GM23248 (cell line): Measurements from ENCODE around the gene LRRIQ1.

Source experiments
- EZH2 ChIP-seq: fragments of 200-600 bp; sonication (generic); IDR thresholded peaks from 2 replicates; pipeline ENCODE4 v1.6.1; 2018; ENCODE audit warnings: antibody characterized with exemption, mild to moderate bottlenecking; ENCODE audit not compliant: insufficient read depth, poor library complexity, severe bottlenecking
- EZH2phosphoT487 ChIP-seq: fragments of 200-600 bp; sonication (generic); IDR thresholded peaks from 2 replicates; pipeline ENCODE4 v1.6.1; 2018; ENCODE audit warnings: antibody characterized with exemption, moderate library complexity, mild to moderate bottlenecking, low read depth; ENCODE audit not compliant: insufficient read depth

DNA sequence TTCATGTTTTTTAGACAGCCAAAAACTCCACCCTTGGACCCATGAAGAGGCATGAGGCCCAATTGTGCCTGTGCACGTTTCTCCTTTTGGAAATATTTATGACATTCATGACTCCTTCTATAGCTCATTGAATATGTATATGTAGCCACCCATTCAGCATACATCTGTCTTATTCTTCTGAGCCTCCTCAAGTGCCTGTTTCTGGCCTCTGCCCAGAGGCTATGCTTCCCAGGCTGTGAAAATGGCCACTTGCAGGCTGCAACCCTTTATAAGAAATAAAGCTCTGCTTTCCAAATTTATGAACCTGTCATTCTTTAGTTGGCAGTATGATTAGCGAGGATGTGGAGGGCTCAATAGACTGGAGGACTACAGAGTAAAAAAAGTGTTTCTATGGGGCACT, 35.4 kb upstream of the LRRIQ1 start:
- TF ChIP-seq EZH2phosphoT487, result no peak
- TF ChIP-seq EZH2, result no peak
